Activated CD4-positive, CD25-positive, alpha-beta regulatory T cell treated with anti-CD3 and anti-CD28 coated beads, Interleukin-2, amount 50 U/mL, for 16 hours (primary cell): ENCODE results near the gene XXYLT1.
"Not testable (repeated sequence)": the region's sequence is repeated elsewhere in the genome, so short reads cannot be mapped to it uniquely, and the experiment has no call there.

ENCODE experiments used
- DNase-seq: peaks from one replicate; pipeline ENCODE4 v3.0.0-alpha.2; 2020; ENCODE audit warnings: low read depth, low spot score

Gene XXYLT1

DNA sequence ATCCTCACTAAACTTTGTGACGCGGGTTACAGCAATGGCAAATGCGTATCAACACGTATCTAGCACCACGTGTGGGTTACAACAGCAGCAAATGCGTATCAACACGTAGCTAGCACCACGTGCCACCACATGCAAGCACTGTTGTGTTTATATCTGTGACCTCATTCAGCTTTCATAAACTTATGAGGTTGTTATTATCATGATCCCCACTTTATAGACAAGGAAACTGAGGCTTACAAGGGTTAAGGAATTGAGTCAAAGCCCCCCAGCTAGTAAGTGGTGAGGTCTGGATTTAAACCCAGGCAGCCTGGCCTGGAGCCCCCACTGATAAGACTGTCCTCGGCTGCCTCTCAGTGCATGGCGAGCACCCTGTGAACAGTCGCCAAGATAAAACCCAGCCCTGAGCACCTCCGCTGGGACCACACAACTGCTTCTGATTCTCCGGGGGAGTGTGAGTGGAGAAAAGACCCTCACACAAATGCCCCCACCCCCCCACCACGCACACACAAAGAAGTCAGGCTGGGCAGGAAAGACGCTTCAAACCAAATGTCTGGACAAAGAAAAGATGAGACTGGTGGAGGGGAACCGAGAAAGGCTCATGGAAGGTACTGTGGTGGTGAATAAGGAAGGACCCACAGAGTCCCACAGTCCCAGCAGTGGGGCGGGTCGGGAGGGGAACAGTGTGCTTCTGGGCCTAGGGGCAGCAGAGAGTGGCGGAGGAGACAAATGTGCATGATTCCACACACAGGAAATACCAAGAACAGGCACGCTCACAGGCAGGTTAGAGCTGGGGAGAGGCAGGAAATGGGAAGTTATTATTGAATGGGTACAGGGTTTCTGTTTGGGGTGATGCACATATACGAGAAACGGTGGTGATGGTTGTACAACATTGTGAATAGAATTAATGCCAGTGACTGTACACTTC is 173.4 kb downstream of the XXYLT1 start:
- no peak for DNase-seq

DNA sequence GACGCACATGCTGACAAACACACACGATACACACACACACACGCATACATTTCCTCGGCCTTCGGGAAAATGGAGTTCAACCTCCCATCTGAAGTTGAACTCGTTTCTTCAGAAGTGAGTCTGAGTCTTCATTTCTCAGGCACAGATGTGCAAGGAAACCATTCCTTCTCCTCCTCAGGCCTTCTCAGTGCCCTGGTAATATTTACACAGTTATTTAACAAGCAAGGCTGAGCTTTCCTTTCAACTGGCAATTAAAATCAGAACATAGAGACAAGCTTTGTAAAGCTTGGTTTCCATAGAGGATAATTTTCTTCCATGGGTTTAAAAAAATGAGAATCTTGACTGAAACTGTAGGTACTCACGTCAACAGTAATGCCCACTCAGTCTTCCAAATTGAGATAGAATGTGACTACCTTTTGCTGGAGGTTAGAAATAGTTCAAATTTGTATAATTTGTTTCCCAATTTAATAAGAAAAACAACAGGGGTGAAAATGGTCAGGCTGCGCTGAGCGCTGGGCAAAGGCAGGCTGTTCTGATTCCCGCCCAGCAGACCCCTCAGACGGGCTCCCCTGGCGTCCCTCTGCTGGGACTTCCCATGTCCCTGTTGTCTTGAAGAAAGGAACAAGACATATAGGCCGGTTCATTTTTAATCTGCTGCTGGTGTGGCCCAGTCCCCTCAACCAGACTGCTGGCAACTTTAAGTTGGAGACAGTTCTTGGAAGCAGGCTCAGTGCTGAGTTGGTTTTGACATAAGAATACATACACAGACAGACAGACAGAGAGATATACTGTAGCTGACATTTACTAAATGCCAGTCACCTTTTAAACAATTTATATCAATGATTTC is 174.3 kb downstream of the XXYLT1 start:
- no peak for DNase-seq

- no peak for DNase-seq
Observed at GRCh38 chr3:195096053-195096452, 174.9 kb downstream of the XXYLT1 start.

- DNase-seq = no peak
Observed at GRCh38 chr3:195095704-195096036, 175.3 kb downstream of the XXYLT1 start.

DNA sequence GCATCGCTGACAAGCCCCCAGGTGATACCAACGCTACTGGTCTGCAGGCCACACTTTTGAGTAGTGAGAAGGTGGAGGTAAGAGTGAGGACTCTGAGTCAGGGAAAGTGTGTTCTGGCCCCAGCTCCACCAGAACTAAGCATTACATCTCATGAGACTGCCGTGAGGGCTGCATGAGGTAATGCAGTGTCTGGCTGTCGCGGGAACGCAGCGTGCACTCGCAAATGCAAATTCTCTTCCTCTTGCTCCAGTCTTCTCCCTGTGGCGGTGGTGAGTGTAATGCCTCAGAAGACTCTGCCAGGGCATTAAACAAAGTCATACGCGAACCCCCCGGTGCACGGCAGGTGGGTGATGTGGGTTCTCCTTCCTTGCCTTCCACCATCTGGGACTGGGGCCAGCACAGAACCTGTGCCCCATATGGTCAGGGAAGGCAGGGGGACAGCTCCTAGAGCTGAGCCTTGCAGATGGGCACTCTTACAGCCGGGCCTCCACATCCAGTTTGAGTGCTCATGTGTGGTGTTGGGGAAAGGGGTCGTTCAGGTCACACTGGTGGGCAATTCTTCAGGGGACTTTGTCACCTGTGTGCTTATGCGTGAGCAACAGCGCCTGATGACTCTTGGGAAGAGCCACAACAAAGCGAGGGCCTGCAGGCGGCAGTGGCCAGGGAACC is 175.8 kb downstream of the XXYLT1 start:
- no peak for DNase-seq

- DNase-seq = no peak
Observed at GRCh38 chr3:195094191-195094921, 176.6 kb downstream of the XXYLT1 start.

DNA sequence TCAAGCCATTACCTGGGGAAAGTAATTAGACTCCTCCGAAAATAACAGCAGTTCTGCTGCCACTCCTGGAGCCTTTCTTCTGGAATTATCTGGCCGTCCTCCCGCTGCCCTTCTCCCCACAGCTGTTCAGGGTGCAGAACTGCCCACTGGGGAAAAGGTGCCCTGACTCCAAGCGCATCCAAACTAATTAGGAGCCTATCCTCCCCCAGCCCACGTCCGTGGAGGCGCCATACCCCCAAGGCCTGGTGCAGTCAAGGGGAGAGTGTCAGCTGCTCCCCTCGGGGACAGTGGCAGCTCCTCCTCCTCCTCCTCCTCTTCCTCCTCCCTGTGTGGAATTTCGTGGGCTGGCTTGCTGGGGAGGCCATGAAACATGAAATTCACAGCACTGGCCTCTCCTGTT is 177.2 kb downstream of the XXYLT1 start:
- DNase-seq = no peak

- not testable (repeated sequence) for DNase-seq
Observed at GRCh38 chr3:195087840-195088601, 182.9 kb downstream of the XXYLT1 start.

- DNase-seq = no peak
Observed at GRCh38 chr3:195087328-195087727, 183.6 kb downstream of the XXYLT1 start.

DNA sequence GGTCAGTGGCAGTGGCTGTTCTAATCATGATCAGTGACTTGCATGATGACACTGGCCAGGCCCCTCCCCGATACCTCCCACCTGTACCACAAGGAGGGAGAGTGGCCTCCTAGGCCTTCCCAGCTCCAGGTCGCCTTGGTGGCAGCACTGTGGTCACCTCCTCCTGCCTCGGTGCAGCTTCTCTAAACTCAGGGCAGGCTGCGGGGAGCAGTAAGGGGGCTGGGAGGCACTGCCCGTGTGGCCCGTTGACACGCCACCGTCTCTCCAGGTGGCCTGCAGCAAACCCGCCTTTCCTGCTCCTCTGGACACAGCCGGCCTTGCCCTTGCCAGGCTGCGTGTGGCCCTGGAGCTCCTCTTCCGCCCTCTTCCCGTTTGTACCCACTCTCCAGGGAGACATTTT is 184.1 kb downstream of the XXYLT1 start:
- DNase-seq = no peak

GRCh38 chr3:195086341-195086740 is 184.6 kb downstream of the XXYLT1 start:
- DNase-seq = no peak

DNA sequence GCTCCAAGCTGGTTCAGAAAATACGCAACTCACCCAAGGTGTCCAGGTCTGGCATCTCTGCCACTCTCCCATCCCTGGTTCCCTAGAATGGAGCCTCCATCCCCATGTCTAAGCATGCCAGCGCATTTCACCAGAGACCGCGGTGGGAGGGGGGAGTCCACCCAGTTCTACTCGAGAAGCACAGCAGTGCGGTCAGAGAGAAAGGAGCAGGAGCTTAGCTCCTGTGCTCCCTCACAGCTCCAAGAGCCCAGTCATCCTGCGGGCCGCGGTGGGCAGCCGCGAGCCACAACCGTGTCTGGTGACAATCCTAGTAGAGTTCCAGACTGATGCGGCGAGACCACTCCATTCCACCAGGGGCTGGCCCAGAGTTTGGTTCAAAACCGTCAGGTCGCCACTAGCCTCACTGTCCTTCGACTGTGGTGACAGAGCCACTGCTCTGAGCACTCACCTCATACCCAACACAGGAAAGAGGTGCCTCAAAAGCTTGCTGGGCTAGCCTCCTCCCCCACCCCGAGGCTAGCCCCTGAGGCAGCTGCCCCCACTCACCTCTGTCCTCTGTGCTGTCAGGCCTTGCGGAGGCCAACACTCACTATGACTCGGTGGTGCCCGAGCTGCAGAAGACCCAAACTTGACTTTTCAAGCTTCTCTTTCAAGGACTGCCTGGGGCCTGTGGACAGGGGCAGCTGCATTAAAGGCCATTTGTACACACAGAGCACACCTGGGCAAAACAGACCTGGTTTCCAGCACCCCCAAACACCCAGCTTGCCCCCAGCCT is 185.4 kb downstream of the XXYLT1 start:
- DNase-seq = no peak

DNA sequence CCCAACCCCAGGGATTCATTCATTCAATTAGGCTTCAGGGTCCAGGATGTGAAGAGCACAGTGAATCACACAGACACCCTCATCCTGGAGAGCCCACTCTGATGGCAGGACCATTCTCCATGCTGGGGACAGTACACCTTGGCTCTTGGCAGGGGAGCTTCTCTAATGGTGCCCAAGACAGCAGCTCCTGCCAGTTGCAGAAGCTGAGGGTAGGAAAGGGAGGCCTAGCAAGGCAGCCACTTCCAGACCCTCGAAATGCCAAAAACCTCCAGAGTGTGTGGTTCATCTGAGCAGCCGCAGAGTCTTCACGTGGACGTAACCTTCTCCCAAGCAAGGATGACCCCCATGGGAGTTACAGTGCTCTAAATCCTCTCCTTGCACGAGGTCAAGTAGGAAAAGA is 186.2 kb downstream of the XXYLT1 start:
- DNase-seq = no peak

- no peak for DNase-seq
Observed at GRCh38 chr3:195083659-195084058, 187.3 kb downstream of the XXYLT1 start.

DNA sequence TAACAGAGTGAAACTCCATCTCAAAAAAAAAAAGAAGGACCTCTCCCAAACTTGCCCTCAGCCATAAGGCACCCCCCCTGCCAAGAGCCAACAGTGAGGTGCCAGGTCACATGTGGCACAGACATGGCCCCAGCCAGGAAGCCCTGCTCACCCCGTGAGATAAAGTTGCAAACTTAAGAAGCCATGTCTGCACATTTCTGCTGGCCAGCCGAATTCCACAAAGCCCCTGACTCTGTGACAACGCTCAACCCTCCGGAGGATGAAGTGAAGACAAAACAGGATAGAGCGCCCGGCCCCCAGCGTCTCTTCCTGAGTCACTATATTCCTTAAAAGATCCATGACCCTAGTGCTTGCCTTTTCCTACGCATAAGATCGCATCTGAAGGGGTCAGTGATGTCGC is 188.1 kb downstream of the XXYLT1 start:
- DNase-seq = no peak

DNA sequence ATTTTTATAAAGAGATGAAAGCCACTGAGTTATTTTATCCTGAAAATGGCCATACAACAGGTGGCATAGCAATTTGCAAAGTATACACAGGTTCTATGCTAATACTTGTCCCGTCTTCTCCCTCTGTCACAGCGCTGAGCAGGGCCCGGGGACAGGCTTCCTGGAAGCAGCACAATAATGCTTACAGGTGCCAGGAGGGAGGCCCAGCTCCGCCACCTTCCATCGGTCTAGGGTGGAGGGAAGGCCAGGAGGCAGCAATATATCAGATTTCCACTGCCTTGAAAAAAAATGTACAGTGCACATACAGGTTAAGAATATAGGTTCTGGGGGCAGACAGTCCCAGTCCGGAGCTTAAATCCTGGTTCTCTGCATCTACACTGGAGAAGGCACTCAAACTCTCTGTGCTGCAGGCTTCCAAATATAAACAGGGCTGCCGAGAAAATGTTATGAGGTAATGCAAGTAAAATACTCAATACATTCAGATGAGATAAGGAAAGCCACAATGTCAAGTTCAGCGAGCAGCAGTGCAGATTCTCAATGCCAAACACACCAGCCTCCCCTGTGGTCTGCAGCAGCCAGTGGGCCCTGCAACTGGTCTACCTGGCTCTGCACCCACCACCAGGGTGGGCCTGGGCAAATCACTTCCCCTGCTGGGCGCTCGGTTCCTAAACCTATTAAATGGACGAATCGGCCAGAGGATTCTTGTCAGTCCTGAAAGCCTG is 189.6 kb downstream of the XXYLT1 start:
- no peak for DNase-seq

GRCh38 chr3:195080571-195081151 is 190.3 kb downstream of the XXYLT1 start:
- no peak for DNase-seq

GRCh38 chr3:195080125-195080524 is 190.8 kb downstream of the XXYLT1 start:
- DNase-seq = no peak

DNA sequence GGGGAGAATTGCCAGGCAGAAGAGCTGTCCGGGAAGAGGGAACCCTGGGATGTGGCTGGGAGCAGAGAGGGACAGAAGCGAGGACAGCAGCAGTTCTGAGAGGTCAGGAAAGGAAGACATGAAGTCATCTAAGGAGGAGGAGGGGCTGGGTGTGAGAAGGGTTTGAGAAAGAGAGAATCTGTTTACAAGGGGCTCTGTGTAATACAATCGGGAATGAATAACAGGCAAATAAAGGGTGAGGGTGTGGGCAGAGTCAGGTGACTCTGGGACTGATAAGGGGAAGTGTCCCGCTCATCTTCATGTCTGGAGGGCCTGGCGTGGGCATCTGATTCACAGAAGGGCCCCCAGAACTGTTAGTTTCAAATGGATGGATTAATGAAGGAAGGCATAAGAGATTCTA is 191.3 kb downstream of the XXYLT1 start:
- DNase-seq = no peak
